ELR (cell line): ENCODE measurements around the gene MAPK7.

Experiments
- DNase-seq: peaks from one replicate; pipeline ENCODE4 v3.0.0-alpha.2; 2015; ENCODE audit warnings: low read depth

MAPK7 gene

GRCh38 chr17:19381361-19381740 lies 3.1 kb downstream of the MAPK7 start:
- DNase-seq: no peak

- no peak for DNase-seq
Observed at GRCh38 chr17:19381741-19382444, 3.6 kb downstream of the MAPK7 start.

DNA sequence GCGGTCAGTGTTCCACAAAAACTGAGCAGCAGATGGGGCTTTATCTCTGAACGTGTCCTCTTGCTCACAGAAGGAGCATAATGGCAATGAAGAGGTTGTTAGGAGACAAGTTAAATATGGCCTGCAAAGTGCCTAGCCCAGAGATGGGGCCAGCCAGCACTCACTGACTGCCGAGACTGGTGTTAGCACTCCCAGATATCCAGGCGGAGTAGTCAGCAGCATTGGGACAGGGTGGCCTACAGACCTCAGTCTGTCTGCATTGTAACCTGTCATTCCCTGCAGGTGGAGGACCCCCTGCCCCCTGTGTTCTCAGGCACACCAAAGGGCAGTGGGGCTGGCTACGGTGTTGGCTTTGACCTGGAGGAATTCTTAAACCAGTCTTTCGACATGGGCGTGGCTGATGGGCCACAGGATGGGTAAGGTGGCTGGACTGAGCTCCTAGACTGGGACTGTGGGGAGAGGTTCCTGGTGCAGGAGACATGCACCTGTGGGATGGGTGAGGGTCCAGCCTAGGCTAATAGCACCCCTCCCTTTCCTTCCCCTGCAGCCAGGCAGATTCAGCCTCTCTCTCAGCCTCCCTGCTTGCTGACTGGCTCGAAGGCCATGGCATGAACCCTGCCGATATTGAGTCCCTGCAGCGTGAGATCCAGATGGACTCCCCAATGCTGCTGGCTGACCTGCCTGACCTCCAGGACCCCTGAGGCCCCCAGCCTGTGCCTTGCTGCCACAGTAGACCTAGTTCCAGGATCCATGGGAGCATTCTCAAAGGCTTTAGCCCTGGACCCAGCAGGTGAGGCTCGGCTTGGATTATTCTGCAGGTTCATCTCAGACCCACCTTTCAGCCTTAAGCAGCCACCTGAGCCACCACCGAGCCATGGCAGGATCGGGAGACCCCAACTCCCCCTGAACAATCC lies 4.5 kb downstream of the MAPK7 start:
- no peak for DNase-seq

DNA sequence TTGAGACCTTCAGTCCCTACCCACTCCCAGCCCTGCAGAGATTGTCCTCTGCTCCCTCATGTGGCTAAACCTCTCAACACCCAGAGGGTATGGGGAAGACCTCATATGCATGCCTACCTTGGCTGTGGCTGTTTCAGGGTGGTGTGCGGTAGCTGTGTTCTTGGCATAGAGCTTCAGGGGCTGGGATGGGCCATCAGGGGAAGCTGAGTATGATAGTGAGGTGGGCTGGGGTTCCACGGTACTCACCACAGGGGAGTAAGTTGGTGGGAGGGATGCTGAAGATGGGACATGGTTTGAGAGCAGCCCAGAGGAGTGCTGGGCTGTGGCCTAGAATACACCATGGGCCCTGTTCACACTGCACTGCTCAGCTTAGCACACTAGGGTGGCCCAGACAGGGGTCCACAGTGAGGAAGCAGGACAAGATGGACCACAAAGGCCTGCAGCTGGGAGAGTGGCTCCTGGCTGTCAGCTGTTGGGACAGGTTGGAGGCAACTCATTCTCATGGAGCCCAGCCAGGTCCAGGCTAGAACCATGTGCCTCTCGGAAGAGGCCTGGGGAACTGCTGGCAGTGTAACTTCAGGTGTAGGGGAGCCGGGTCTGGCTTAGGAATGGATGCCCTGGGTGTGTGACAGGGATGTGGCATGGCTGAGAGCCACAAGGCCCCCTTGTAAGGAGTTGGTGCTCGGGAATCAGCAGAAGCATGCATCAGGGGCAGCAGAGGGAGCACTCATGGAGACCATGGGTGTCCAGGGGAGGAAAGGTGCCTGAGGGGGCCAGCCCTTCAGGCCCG lies 5.6 kb downstream of the MAPK7 start:
- DNase-seq: no peak

GRCh38 chr17:19384723-19385391 lies 6.6 kb downstream of the MAPK7 start:
- no peak for DNase-seq

DNA sequence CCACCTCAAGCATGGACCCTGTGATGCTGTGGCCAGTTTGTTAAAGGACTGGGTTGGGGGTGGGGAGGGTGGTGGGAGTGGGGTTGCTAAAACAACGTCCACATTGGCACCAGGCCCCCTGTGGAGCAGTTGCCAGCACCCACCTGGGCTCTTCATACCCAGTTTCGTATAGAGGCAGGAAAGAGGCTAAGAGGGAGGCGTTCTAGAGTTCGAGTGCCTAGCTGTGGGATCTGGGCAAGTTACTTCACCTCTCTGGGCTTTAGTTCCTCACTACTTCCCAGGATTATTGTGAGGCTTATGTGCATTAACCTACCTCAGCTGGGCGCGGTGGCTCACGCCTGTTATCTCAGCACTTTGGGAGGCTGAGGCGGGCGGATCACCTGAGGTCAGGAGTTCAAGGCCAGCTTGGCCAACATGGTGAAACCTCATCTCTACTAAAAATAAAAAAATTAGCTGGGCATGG lies 7.3 kb downstream of the MAPK7 start:
- DNase-seq: no peak

DNA sequence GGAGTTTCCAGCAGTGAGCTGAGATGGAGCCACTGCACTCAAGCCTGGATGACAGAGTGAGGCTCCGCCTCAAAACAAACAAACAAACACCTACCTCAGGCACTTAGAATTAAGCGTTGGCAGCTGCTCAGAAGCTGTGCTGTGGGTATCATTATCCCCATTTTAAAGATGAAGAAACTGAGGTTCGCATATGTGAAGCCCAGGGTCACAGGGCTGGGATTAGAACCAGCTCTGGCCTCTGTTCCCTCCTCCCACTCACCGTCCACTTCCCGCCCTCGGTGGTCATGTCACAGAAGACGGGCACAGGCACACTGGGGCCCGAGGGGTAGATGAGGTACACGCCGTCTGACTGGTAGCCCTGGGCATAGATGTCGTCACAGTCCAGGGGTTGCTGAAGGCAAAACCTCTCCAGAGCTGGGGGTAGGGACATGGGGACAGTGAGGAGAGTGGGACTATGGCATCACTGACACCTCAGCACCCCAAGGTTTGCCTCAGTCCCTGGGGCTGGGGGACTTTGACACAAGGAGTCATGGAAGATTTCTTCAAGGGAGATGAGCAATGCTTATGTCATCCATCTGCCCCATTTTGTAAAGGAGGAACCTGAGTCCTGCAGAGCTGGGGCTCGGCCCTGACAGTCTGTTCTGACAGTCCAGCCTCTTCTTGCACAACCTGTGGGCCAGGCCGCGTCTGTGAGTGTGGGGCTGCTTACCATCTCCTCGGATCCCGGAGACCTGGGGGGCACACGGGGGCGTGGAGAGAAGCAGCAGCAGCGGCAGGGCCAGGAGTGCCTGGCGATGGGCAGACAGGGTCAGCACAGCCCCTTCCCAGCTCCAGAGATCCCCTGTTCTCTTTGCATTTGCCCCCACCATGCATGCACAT lies 8.0 kb downstream of the MAPK7 start:
- DNase-seq: peak; percentile 96

DNA sequence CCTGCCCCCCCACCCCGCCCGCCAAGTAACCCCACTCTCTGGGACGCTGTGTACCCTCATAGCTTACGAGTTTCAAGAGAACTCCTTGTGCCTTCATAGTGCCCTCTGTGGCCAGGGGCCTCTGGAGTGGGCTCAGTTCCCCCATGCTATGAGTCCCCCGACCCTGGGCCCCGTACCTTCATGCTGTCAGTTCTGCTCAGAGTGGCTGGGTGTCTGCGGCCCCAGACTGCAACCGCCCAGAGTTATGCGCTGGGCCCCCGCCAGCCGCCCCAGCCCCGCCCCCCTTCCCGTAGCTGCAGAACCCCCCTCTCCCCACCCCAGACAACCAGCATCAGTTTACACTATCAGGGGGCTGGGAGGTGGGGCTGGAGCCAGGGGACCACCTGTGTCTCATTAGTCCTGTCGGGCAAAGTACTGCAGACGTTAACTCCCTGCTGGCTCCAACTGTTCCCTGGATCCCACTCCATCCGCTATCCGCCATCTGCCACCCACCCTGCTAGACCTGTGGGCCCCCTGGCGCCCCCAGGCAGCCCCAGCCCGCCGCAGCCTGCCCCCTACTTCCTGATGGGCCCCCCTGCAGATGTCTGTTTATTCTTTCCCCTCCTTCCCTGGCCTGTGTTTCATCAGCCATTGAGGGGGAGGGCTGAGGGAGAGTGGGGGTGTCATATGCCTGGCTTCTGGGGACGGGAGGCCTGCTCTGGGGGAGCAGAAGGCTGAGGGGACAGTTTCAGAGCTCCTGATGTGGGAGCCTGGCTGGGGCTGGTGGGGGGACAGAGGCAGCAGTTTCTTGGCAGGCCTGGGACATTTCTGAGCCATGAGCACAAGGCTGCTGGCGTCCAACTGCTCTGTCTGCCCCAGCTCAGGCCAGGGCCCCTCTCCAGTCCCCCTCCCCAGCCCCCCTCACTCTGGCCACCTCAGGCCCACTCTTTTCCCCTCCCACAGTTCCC lies 8.9 kb downstream of the MAPK7 start, which contains the start of gene MFAP4:
Gene MFAP4, minus strand, starts transcription at position 217 of the 947 bp plus-strand sequence. Its CDS starts 35 bp downstream, at position 182.
- DNase-seq: peak; percentile 38

DNA sequence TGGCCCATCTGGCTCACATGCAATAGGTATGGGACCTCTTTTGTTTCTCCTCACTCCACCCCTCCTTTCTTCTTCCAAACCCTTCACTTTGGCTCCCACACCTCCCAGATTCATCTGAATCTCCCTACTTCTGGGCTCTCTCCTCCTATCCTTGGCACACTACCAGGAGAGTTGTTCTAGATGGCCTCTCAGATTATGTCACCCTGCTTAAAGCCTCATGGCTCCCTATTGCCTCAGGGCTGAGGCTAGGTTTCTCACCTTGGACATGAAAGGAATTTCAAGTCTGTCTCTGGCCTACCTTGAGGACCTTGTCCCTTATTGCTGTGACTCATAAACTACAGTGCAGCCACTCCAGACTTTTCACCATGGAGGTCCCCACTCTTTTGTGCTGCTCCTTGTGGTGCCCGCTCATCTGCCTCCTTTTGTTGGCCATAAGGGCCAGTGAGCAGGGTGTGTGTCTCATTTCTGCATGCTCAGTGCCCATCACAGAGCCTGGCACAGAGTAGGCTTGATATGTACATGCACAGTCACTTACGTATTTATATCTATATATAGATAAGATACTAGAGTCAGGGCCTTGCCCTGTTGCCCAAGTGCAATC lies 9.7 kb downstream of the MAPK7 start:
- peak; percentile 50 for DNase-seq

DNA sequence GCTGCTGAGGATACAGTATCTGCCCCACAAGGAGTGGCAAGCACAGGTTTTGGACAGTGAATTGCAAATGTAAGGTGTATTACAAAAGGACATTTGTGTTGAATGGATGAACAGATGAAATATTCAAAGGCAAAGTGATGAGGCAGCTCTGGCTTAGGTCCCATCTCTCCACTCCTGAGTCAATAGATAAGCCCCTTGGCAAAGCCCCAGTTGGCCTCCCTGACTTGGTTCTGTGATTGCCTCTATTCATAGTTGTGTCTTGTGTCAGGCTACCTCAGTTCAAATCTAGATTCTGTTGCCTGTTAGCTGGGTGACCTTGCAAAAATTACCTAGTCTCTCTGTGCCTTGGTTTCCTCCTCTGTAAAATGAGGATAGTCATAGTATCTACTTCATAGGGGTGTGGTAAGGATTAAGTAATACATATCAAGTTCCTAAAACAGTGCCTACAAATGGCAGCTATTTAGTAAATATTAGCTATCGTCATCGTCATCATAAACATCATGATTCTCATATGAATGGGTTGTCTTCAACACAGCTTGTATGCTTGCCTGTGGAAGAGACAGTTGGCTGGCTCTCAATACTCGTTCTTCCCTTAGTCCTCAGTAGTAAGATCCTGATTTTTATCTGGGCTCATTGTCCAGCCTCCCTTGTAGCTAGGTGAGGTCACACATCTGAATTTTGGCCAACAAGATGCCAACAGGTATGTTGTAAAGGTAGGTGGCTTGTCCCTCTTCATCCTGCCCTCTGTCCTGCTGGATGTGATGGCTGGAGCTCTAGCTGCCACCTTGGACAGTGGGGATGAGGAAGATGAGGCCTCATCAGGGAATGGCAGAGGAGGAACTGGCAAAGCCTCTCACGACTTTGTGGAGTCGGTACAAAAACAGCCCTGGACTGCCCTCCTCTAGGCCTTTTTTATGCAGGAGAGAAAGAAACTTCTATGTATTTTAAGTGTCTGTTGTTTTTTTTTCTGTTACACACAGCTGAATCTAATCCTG lies 10.8 kb downstream of the MAPK7 start:
- DNase-seq: no peak

DNA sequence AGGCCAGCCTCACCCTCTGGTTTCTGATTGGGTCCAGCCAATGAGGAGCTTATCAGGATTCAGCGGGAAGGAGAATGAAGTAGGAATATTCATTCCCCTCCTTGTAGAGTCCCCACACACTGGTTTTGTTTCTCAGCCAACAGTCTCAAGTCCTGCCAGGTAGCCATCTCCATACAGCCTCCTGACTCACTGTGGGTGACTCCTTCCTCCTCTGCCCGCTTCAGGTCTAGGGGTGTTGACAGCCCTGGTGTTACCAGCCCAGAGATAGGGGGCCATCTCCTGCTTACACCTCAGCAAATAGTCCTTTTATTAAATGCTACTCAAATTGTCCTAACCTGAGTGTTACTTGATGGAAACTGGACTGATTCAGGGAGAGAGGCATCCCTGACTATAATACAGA lies 12.7 kb downstream of the MAPK7 start:
- DNase-seq: no peak

DNA sequence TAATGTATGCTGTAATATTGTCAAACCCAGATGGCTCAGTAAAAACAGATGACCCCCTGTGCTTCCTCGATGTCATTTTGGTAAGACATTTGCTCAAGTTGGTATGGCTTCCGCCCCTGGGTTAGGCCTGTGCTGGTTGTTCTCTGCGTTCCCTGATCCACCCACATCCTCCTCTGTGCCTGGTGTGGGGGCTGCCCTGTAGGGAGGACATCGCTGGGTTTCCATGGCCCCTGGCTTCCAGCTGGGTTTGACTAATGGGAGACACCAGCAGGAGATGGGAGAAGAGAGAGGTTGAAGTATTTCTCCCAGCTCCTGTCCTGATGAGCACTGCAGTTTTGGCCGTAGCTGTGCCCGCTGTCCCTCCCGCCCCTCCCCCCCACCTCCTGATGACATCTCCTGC lies 13.1 kb downstream of the MAPK7 start:
- no peak for DNase-seq

DNA sequence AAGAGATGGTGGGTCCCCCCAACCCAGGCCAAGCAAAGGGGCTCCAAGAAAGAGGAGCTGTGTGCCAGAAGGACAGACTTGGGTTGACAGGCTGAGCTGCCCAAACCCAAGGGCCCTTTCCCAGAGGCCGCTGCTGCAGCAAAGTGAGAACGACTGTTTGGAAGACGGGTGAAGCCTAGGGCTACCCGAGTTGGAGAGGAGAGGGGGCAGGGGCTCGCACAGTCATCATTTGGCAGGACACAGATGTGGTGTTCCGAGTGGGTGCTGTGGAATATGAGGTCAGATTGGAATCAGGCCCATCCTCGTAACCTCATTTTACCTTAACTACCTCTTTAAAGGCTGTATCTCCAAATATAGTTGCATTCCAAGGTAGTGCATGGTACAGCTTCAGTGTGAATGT lies 14.0 kb downstream of the MAPK7 start:
- no peak for DNase-seq

- no peak for DNase-seq
Observed at GRCh38 chr17:19397556-19398041, 19.3 kb downstream of the MAPK7 start.

GRCh38 chr17:19398301-19399181 lies 20.2 kb downstream of the MAPK7 start:
- peak; percentile 35 for DNase-seq

- DNase-seq: no peak
Observed at GRCh38 chr17:19399750-19400450, 21.6 kb downstream of the MAPK7 start.
